Mesendoderm (in vitro differentiated cells): ENCODE data around the gene PPM1J.

Source experiments
- DNase-seq: peaks from one replicate; pipeline ENCODE4 v3.0.0; 2013
- H2AK5ac ChIP-seq: 2 replicates; pipeline ENCODE4 v1.6.1; 2013; ENCODE audit warnings: low read length, inconsistent platforms
- H2BK120ac ChIP-seq: 2 replicates; pipeline ENCODE4 v1.6.1; 2013; ENCODE audit warnings: low read depth, mild to moderate bottlenecking, low read length, moderate library complexity, mixed read lengths
- H2BK15ac ChIP-seq: replicated peaks from 2 replicates; pipeline ENCODE4 v1.6.1; 2013; ENCODE audit warnings: low read depth, mild to moderate bottlenecking, moderate library complexity
- H2BK5ac ChIP-seq: 2 replicates; pipeline ENCODE4 v1.6.1; 2013; ENCODE audit warnings: low read length, inconsistent platforms
- H3K18ac ChIP-seq: 2 replicates; pipeline ENCODE4 v1.6.1; 2013; ENCODE audit warnings: mild to moderate bottlenecking, low read length, mixed read lengths
- H3K23ac ChIP-seq: one replicate; pipeline ENCODE4 v1.6.1; 2013; ENCODE audit warnings: low read length
- H3K27ac ChIP-seq: 2 replicates; pipeline ENCODE4 v1.5.1; 2013; ENCODE audit warnings: low read depth, mild to moderate bottlenecking, inconsistent platforms, low read length, moderate library complexity
- H3K27me3 ChIP-seq: 2 replicates; pipeline ENCODE4 v1.6.1; 2013; ENCODE audit warnings: low read length, control low read depth, mild to moderate bottlenecking, inconsistent platforms; ENCODE audit not compliant: insufficient read depth, poor library complexity
- H3K36me3 ChIP-seq: 2 replicates; pipeline ENCODE4 v1.6.1; 2013; ENCODE audit warnings: low read length, inconsistent platforms; ENCODE audit not compliant: control insufficient read depth, insufficient read depth
- H3K4ac ChIP-seq: one replicate; pipeline ENCODE4 v1.6.1; 2013; ENCODE audit warnings: low read depth, mild to moderate bottlenecking, low read length, moderate library complexity
- H3K4me1 ChIP-seq: 2 replicates; pipeline ENCODE4 v1.6.1; 2013; ENCODE audit warnings: low read depth, low read length, inconsistent platforms; ENCODE audit not compliant: control insufficient read depth
- H3K4me2 ChIP-seq: 2 replicates; pipeline ENCODE4 v1.6.1; 2013; ENCODE audit warnings: low read length
- H3K4me3 ChIP-seq: 2 replicates; pipeline ENCODE4 v1.5.1; 2013; ENCODE audit warnings: mild to moderate bottlenecking, low read length
- H3K56ac ChIP-seq: one replicate; pipeline ENCODE4 v1.6.1; 2013; ENCODE audit warnings: low read length
- H3K79me1 ChIP-seq: 2 replicates; pipeline ENCODE4 v1.6.1; 2013; ENCODE audit warnings: low read length, inconsistent platforms
- H3K79me2 ChIP-seq: 2 replicates; pipeline ENCODE4 v1.6.1; 2013; ENCODE audit warnings: mild to moderate bottlenecking, low read length; ENCODE audit not compliant: control insufficient read depth, insufficient read depth
- H3K9ac ChIP-seq: 2 replicates; pipeline ENCODE4 v1.6.1; 2013; ENCODE audit warnings: low read length, inconsistent platforms
- H4K5ac ChIP-seq: one replicate; pipeline ENCODE4 v1.6.1; 2013; ENCODE audit warnings: low read length
- H4K8ac ChIP-seq: one replicate; pipeline ENCODE4 v1.6.1; 2013; ENCODE audit warnings: low read depth, mild to moderate bottlenecking, control low read depth, low read length, moderate library complexity
- WGBS: extraction: QIAGEN DNeasy Blood & Tissue Kit; methylation state at CpG from one replicate; pipeline ENCODE4 v1.1.7; 2013; ENCODE audit warnings: low lambda C conversion rate, missing lambda C conversion rate; ENCODE audit not compliant: insufficient coverage; ENCODE audit errors: extremely low coverage; 5-methylcytosine and 5-hydroxymethylcytosine counted together

Gene PPM1J

DNA sequence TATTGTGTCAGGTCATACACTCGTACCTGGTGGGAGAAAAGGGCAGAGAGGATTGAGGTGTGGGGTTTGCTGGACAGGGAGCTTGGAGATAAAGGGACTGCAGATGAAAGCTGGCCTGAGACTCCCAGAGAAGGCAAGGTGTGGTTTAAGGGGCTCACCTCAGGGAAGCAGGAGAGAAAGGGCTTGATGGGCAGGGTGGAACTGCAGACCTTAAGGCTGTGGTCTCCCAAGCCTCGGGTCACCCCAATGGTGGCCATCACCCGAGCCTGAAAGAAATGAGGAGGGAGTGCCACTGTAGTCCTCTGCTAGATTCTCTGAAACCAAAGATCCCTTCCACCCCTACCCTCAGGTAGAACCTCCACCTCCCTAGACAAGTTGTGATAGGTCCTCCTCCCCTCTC lies 4.5 kb downstream of the PPM1J start:
- Histone ChIP-seq H3K79me2 (peaks cover 6% of the 10 kb centered on the region), H2AK5ac (no peak overlapping the region), H3K23ac (peak overlapping the region; percentile 66), H3K18ac (no peak overlapping the region), H4K8ac (no peak overlapping the region), H3K9ac (no peak overlapping the region), H4K5ac (no peak overlapping the region), H3K36me3 (no peaks in the 10 kb centered on the region), H2BK5ac (no peak overlapping the region), H3K27ac (no peak overlapping the region), H3K4me1 (peaks cover 16% of the 10 kb centered on the region), H3K4me3 (no peak overlapping the region), H2BK15ac (no peak overlapping the region), H2BK120ac (no peak overlapping the region), H3K56ac (no peak overlapping the region), H3K79me1 (peaks cover 3% of the 10 kb centered on the region), H3K4ac (no peak overlapping the region), H3K27me3 (no peaks in the 10 kb centered on the region), H3K4me2 (no peak overlapping the region)
- no CpG with 5 or more reads among the region's 3 CpGs for WGBS
- no peak for DNase-seq

DNA sequence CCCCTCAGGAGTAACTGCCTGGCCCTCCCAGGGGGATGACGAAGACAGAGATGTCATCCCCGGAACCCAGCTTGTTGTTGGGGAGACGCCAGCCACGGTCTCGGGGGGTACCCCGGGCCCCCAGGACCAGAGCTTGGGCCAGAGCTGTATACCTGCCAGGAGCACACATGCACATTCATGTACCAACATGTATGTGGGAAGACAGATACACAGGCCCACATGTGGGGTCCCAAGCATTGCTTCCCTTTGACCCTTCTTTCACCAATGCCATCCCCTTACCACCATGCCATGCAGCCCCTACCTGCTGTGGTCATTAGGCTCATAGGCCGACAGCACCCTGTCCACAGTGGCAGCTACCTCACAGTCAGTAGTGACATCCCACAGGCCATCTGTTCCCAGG lies 5.0 kb downstream of the PPM1J start:
- H3K23ac ChIP-seq: peak overlapping the region; percentile 66
- no CpG with 5 or more reads among the region's 7 CpGs for WGBS
- H2BK15ac ChIP-seq: no peak overlapping the region
- H3K9ac ChIP-seq: no peak overlapping the region
- H3K18ac ChIP-seq: no peak overlapping the region
- no peak overlapping the region for H2BK120ac ChIP-seq
- H4K5ac ChIP-seq: no peak overlapping the region
- no peaks in the 10 kb centered on the region for H3K27me3 ChIP-seq
- peaks cover 20% of the 10 kb centered on the region for H3K4me1 ChIP-seq
- no peak overlapping the region for H3K4me3 ChIP-seq
- DNase-seq: no peak
- no peak overlapping the region for H3K4me2 ChIP-seq
- no peak overlapping the region for H3K27ac ChIP-seq
- no peak overlapping the region for H4K8ac ChIP-seq
- H3K79me2 ChIP-seq: peaks cover 7% of the 10 kb centered on the region
- H3K56ac ChIP-seq: no peak overlapping the region
- H3K79me1 ChIP-seq: peaks cover 4% of the 10 kb centered on the region
- no peak overlapping the region for H2AK5ac ChIP-seq
- no peak overlapping the region for H2BK5ac ChIP-seq
- H3K4ac ChIP-seq: no peak overlapping the region
- no peaks in the 10 kb centered on the region for H3K36me3 ChIP-seq

DNA sequence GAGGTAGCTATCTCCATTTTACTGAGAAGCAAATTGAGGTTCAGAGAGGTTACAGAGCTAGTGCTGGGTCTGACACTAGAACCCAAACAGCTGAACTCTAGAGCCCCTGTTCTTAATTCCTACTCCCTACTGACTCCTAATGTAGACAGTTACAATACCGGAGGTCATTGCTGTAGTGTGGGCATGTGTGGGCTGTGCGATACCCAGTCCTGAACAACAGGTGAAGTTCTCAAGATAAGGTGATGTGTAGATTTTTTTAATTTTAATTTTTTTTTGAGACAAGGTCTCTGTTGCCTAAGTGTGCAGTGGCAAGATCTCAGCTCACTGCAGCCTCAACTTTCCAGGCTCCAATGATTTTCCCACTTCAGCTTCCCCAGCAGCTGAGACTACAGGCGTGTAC lies 6.6 kb downstream of the PPM1J start:
- H2AK5ac ChIP-seq: no peak overlapping the region
- no peak overlapping the region for H3K18ac ChIP-seq
- H3K79me2 ChIP-seq: peaks cover 19% of the 10 kb centered on the region
- no peak overlapping the region for H4K8ac ChIP-seq
- no peak overlapping the region for H3K9ac ChIP-seq
- no peak overlapping the region for H3K4me3 ChIP-seq
- H3K4me1 ChIP-seq: peaks cover 22% of the 10 kb centered on the region
- no peak overlapping the region for H2BK15ac ChIP-seq
- WGBS: no CpG with 5 or more reads among the region's 3 CpGs
- no peak overlapping the region for H3K4ac ChIP-seq
- H3K79me1 ChIP-seq: peaks cover 15% of the 10 kb centered on the region
- no peaks in the 10 kb centered on the region for H3K36me3 ChIP-seq
- H3K27me3 ChIP-seq: no peaks in the 10 kb centered on the region
- no peak overlapping the region for H2BK120ac ChIP-seq
- no peak overlapping the region for H2BK5ac ChIP-seq
- H3K4me2 ChIP-seq: no peak overlapping the region
- DNase-seq: no peak
- no peak overlapping the region for H3K27ac ChIP-seq
- H4K5ac ChIP-seq: no peak overlapping the region
- H3K23ac ChIP-seq: no peak overlapping the region
- H3K56ac ChIP-seq: no peak overlapping the region

DNA sequence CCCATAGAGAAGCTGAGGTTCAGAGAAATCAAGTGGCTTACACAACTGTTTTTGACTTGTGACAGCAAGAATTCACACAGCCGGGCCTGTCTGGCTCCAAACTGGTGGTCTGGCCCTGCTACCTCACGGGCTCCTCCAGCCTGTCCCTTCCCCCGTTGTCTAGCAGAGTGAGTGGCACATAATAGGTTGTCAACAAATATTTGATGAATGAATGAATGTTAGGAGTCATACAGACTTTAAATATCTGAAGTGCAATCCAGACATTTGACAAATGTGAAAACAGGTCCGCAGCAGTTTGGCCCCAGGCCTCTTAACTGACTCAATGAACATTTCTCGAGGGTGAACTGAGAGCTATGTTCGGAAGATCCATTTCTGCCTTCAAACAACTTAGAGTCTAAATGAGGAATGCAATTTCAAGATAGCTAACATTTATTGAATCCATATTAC lies 7.1 kb downstream of the PPM1J start:
- Histone ChIP-seq H3K18ac (no peak overlapping the region), H2BK5ac (no peak overlapping the region), H3K79me2 (peaks cover 19% of the 10 kb centered on the region), H2AK5ac (no peak overlapping the region), H3K27me3 (no peaks in the 10 kb centered on the region), H3K56ac (peak overlapping the region; percentile 91), H3K27ac (no peak overlapping the region), H3K9ac (peak overlapping the region; percentile 87), H3K4me3 (no peak overlapping the region), H3K4me1 (peaks cover 20% of the 10 kb centered on the region), H3K4me2 (no peak overlapping the region), H4K5ac (no peak overlapping the region), H3K79me1 (peaks cover 15% of the 10 kb centered on the region), H4K8ac (no peak overlapping the region), H3K4ac (no peak overlapping the region), H2BK15ac (no peak overlapping the region), H3K36me3 (peaks cover under 1% of the 10 kb centered on the region), H2BK120ac (no peak overlapping the region), H3K23ac (no peak overlapping the region)
- no peak for DNase-seq
- WGBS: no CpG with 5 or more reads among the region's 6 CpGs

DNA sequence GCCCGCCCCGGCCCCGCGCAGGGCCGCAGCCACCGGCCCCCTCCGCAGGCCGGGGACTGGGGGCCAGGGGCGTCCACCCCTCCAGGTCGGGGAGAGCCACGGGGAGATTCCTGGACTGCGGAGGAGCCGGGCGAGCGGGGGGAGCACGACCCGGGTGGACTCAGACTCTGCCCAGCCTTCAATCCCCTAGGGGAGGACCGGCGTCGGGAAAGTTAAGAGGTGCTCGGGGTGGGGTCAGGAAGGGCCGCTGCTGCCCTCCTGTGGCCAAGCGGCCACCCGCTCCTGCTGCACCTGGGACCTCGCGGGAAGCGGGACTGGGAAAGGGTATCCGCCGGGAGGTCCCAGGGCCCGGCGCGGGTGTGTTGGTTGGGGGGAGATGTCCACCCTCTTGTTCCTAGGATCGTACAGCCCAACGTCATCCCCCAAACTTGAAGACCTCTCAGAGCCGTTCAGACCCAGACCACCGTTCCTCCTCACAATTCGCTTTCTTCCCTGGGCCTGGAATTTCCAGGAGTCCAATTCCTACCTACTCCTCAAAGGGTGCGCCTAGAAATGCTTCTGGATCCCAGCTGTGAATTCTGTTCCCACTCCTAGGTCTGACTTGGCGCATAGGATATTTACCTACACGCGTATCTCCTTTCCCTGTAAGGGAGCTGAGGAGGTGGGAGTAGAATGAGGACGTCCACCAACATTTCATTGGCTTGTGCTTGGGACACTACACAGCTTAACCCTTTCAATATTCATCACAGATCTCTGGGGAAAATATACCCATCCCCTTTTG lies 7.7 kb downstream of the PPM1J start:
- Histone ChIP-seq H3K27ac (peak overlapping the region; percentile 80), H3K4ac (no peak overlapping the region), H2AK5ac (no peak overlapping the region), H3K4me1 (peaks cover 17% of the 10 kb centered on the region), H3K4me2 (peak overlapping the region; percentile 71), H3K36me3 (peaks cover 3% of the 10 kb centered on the region), H3K79me2 (peaks cover 19% of the 10 kb centered on the region), H3K18ac (peak overlapping the region; percentile 93), H2BK5ac (peak overlapping the region; percentile 76), H3K4me3 (peak overlapping the region; percentile 45), H3K23ac (no peak overlapping the region), H4K5ac (no peak overlapping the region), H3K9ac (peak overlapping the region; percentile 87), H3K27me3 (no peaks in the 10 kb centered on the region), H3K56ac (peak overlapping the region; percentile 91), H2BK15ac (no peak overlapping the region), H4K8ac (no peak overlapping the region), H3K79me1 (peaks cover 19% of the 10 kb centered on the region), H2BK120ac (peak overlapping the region; percentile 50)
- no CpG with 5 or more reads among the region's 42 CpGs for WGBS
- DNase-seq: peak; percentile 97
